HepG2 (cell line): ENCODE measurements around the gene MICAL3. TPM values are rescaled to one million over a fixed set of nuclear protein-coding genes. Genes with fewer than 3 reads are reported as not detected.

ENCODE experiments used
- ATAC-seq: fragments of 200-7000 bp; cut with Tn5 transposase; 3 replicates; pipeline ENCODE4 v1.9.1; 2020; ENCODE audit warnings: mild to moderate bottlenecking, moderate library complexity
- BruUV-seq: library from RNA; stranded (reverse); fragments of 400-500 nt; replicated peaks from 2 replicates; lab custom pipeline; 2021; lab: Mats Ljungman, UMichigan
- CTCF ChIA-PET: fragments of 300-600 bp; formaldehyde crosslinking; extraction: SDS; loops from one replicate; lab custom pipeline; 2021; ENCODE audit warnings: low total read pairs, inconsistent platforms, low intra/inter-chr PET ratio; lab: Yijun Ruan, JAX
- POLR2A ChIA-PET: fragments of 350-600 bp; sonication (Branson Sonifier 250); formaldehyde crosslinking; loops from one replicate; lab custom pipeline; 2020; ENCODE audit warnings: antibody characterized with exemption, inconsistent platforms; lab: Yijun Ruan, JAX
- DNase-seq: peaks from one replicate; pipeline ENCODE4 v3.0.0-alpha.2; 2015; ENCODE audit warnings: low spot score
- FAIRE-seq: peaks from 3 replicates; lab custom pipeline; 2011; peaks lifted over from hg19 to GRCh38; lab: Jason Lieb, UNC
- H2AFZ ChIP-seq: one replicate; pipeline ENCODE4 v1.6.1; 2011; ENCODE audit warnings: low read length, inconsistent platforms
- H3K27ac ChIP-seq: fragments of 300-600 bp; 3 replicates; pipeline ENCODE4 v1.8.0; 2011; ENCODE audit warnings: mixed run types, mild to moderate bottlenecking, mixed read lengths, low read length, inconsistent platforms; ENCODE audit not compliant: insufficient read depth; ENCODE audit errors: extremely low read length
- H3K27me3 ChIP-seq, 2 experiments: fragments of 200-600 bp in 1 of 2; 2 replicates in 1 of 2; 3 replicates in 1 of 2; pipeline versions ENCODE4 v1.6.0 to v1.8.0; 2011; ENCODE audit warnings: low read length in 2 of 2, mild to moderate bottlenecking in 2 of 2, moderate library complexity in 2 of 2, inconsistent platforms in 1 of 2; ENCODE audit not compliant: insufficient read depth in 2 of 2, control insufficient read depth in 1 of 2
- H3K36me3 ChIP-seq, 2 experiments: fragments of 200-600 bp in 1 of 2; replicated peaks in 1 of 2; 2 replicates in 1 of 2; 3 replicates in 1 of 2; pipeline versions ENCODE4 v1.5.1 to v1.8.0; 2011; ENCODE audit warnings: low read length in 2 of 2, inconsistent platforms in 1 of 2; ENCODE audit not compliant: insufficient read depth in 2 of 2, control insufficient read depth in 1 of 2
- H3K4me1 ChIP-seq: 2 replicates; pipeline ENCODE4 v1.5.1; 2012; ENCODE audit warnings: low read length, inconsistent platforms; ENCODE audit not compliant: insufficient read depth
- H3K4me2 ChIP-seq: 2 replicates; pipeline ENCODE4 v1.6.0; 2011; ENCODE audit warnings: low read depth, low read length, inconsistent platforms
- H3K4me3 ChIP-seq, 3 experiments: fragments of 200-600 bp in 1 of 3; sonication (generic), shearing (Covaris generic) in 1 of 3; replicated peaks in 1 of 3; 2 replicates each; pipeline ENCODE4 v1.5.1; 2011 to 2016; ENCODE audit warnings: low read length in 3 of 3, inconsistent platforms in 2 of 3, low read depth in 2 of 3, mild to moderate bottlenecking in 2 of 3, control low read depth in 1 of 3, mixed read lengths in 1 of 3; ENCODE audit not compliant: insufficient read depth in 1 of 3
- H3K79me2 ChIP-seq: one replicate; pipeline ENCODE4 v1.6.1; 2011; ENCODE audit warnings: low read length, inconsistent platforms; ENCODE audit not compliant: insufficient read depth
- H3K9ac ChIP-seq: 2 replicates; pipeline ENCODE4 v1.6.0; 2011; ENCODE audit warnings: mild to moderate bottlenecking, low read depth, low read length, inconsistent platforms; ENCODE audit not compliant: insufficient read depth
- H3K9me3 ChIP-seq: 2 replicates; pipeline ENCODE4 v1.5.1; 2012; ENCODE audit warnings: mild to moderate bottlenecking, low read length
- H4K20me1 ChIP-seq: 2 replicates; pipeline ENCODE4 v1.6.0; 2011; ENCODE audit warnings: inconsistent platforms, mild to moderate bottlenecking, low read length, moderate library complexity; ENCODE audit not compliant: insufficient read depth
- BHLHE40 ChIP-seq: IDR thresholded peaks from 2 replicates; pipeline ENCODE4 v1.6.1; 2011; ENCODE audit warnings: low read length, improper control_type of control experiment
- IKZF1 ChIP-seq: fragments of 450-650 bp; IDR thresholded peaks from 2 replicates; pipeline ENCODE4 v1.7.1; 2016
- PHF21A ChIP-seq: sonication (generic); formaldehyde crosslinking; IDR thresholded peaks from 2 replicates; pipeline ENCODE4 v1.5.0; 2020; ENCODE audit warnings: mild to moderate bottlenecking, missing genetic modification reagents
- REL ChIP-seq: sonication (generic); formaldehyde crosslinking; conservative IDR thresholded peaks from 2 replicates; pipeline ENCODE4 v1.8.0; 2022; ENCODE audit warnings: mild to moderate bottlenecking, missing genetic modification reagents, moderate library complexity
- STAG1 ChIP-seq: sonication (generic); formaldehyde crosslinking; IDR thresholded peaks from 2 replicates; pipeline ENCODE4 v1.4.0; 2020; ENCODE audit warnings: missing genetic modification reagents
- ZFYVE20 ChIP-seq: sonication (generic); formaldehyde crosslinking; IDR thresholded peaks from 2 replicates; pipeline ENCODE4 v1.8.0; 2023; ENCODE audit warnings: low read depth, mild to moderate bottlenecking, moderate library complexity, missing genetic modification reagents, borderline replicate concordance
- ZNF20 ChIP-seq: sonication (generic); formaldehyde crosslinking; IDR thresholded peaks from 2 replicates; pipeline ENCODE4 v1.4.0; 2020; ENCODE audit warnings: mild to moderate bottlenecking, moderate library complexity, missing genetic modification reagents
- ZNF33A ChIP-seq: sonication (generic); formaldehyde crosslinking; IDR thresholded peaks from 2 replicates; pipeline ENCODE4 v1.5.1; 2020; ENCODE audit warnings: missing genetic modification reagents, mild to moderate bottlenecking, moderate library complexity, borderline replicate concordance
- ZNF549 ChIP-seq: sonication (generic); formaldehyde crosslinking; IDR thresholded peaks from 2 replicates; pipeline ENCODE4 v1.5.0; 2020; ENCODE audit warnings: missing genetic modification reagents
- ZNF605 ChIP-seq: sonication (generic); formaldehyde crosslinking; IDR thresholded peaks from 2 replicates; pipeline ENCODE4 v1.8.0; 2022; ENCODE audit warnings: mild to moderate bottlenecking, missing genetic modification reagents
- ZNF709 ChIP-seq: sonication (generic); formaldehyde crosslinking; IDR thresholded peaks from 2 replicates; pipeline ENCODE4 v1.5.0; 2020; ENCODE audit warnings: mild to moderate bottlenecking, missing genetic modification reagents
- WGBS: methylation state at CpG from one replicate; pipeline ENCODE4 v1.1.6; 2017; ENCODE audit warnings: low lambda C conversion rate; 5-methylcytosine and 5-hydroxymethylcytosine counted together
- in situ Hi-C: cut with HindIII; loops from 2 replicates; pipeline ENCODE4 v1.10.0; 2017; ENCODE audit warnings: low pct_unique_long_range_greater_than_20kb; ENCODE audit not compliant: extremely low pct_ligation_motif_present
- intact Hi-C: fragments of 100-400 bp; cut with micrococcal nuclease; formaldehyde crosslinking; loops from one replicate; pipeline ENCODE4 v1.10.0; 2022; ENCODE audit not compliant: unreplicated experiment
- polyA plus RNA-seq, 8 experiments: library from polyadenylated mRNA; depleted of rRNA in 3 of 8; stranded (reverse) in 7 of 8; unstranded in 1 of 8; fragments of >200 nt; fragmentation: Illumina TruSeq in 4 of 8; extraction: Trizol in 4 of 8; gene quantifications; 2 replicates each; pipeline versions ENCODE4 v1.2.1 to v1.2.3, GENCODE V29; 2011 to 2016; ENCODE audit warnings: low read depth in 4 of 8, missing spikeins in 1 of 8, mixed read lengths in 1 of 8; ENCODE audit not compliant: insufficient read depth in 1 of 8
- total RNA-seq, 5 experiments: library from RNA; depleted of rRNA; stranded (reverse); fragments of >200 nt; fragmentation: Illumina TruSeq; extraction: Trizol; gene quantifications; 2 replicates each; pipeline ENCODE4 v1.2.3, GENCODE V29; 2016; ENCODE audit warnings: low read depth in 1 of 5
- TF ChIP-seq, protein P1 (sequence below): sonication (generic); formaldehyde crosslinking; IDR thresholded peaks from 2 replicates; pipeline ENCODE4 v1.4.0; 2020; ENCODE audit warnings: low read depth, mild to moderate bottlenecking, missing genetic modification reagents
- TF ChIP-seq, protein P2 (sequence below): IDR thresholded peaks from 2 replicates; pipeline ENCODE4 v1.6.1; 2016; ENCODE audit warnings: low read depth, control low read depth

MICAL3 gene
- total and polyA plus RNA-seq, 2 of the 13 experiments (the other 11 are each of a cell fraction or from before 2014, with no cell fraction given): 5.3 to 12.5 TPM

DNA sequence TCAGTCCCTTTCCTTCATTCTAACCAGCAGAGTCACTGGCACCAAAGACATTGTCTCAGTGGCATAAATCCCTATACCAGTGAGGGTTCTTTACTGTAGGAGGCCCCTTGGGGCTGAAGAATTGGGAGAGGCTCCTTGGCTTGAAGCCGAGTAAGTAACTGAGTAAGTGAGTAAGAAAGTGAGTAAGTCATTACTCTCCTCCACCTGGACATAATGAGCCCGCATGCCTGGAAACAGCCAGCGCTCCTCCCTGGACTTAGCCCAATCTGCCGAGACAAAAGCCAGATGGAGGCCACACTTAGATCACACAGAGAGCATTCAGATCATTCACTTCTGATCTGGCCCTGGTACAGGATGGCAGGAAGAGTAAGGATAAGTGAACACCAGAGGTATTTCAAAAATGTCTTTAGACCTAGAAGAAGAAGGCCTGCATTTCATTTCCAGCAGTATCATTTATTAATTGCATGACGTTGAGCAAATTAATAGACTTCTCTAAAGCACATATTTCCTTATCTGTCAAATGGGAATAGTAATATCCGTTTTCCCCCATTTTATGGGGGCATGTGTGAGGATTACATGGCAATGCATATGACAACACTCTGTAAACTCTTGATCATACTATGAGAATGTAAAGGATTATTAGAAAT lies 8.2 kb upstream of the MICAL3 start (continued):
- TF ChIP-seq, protein P1, sequence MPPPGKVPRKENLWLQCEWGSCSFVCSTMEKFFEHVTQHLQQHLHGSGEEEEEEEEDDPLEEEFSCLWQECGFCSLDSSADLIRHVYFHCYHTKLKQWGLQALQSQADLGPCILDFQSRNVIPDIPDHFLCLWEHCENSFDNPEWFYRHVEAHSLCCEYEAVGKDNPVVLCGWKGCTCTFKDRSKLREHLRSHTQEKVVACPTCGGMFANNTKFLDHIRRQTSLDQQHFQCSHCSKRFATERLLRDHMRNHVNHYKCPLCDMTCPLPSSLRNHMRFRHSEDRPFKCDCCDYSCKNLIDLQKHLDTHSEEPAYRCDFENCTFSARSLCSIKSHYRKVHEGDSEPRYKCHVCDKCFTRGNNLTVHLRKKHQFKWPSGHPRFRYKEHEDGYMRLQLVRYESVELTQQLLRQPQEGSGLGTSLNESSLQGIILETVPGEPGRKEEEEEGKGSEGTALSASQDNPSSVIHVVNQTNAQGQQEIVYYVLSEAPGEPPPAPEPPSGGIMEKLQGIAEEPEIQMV (CRISPR knock-in tag): no peak

DNA sequence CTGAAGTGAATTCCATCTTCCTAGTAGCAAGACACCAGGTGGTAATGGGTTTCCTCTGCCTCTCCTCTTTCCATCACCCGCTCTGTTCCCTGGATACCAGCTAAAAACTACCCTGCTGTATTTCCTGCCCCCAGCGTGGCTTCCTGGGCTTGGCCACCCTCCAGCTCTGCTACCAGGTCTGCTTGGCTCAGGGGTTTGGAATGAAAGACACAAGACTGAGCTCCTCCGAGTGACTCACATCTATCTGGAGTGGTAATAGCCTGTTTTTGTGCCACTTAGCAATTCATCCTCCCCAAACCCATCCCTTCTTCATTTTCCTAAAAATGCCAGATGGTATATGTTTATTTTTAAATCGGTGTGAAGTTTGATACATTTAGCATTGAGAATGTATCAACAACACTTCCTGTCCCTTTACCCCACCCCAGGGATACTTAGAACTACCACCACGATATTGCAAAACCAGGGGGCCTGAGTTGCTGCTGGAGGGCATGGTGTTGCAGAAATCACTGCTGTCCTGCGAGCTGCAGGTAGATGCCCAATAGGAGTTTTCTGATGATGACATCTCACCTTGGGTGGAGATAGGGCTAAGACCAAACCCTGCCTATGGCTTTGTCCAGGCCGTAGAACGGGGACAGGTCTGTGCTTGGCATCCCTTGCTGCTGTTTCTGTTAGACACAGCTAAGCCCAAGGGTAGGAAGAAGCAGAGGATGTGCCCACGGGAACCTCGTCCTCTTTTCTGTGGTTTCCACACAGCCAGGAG lies 7.5 kb upstream of the MICAL3 start:
- H3K9me3 ChIP-seq: no peaks in the 10 kb centered on the region
- H3K27ac ChIP-seq: no peak overlapping the region
- intact Hi-C loops (no loop called here), in situ Hi-C loops (no loop called here)
- H3K9ac ChIP-seq: no peak overlapping the region
- ATAC-seq: no peak
- no TSS peak for BruUV-seq
- H3K36me3 ChIP-seq: no peaks in the 10 kb centered on the region
- H3K4me2 ChIP-seq: no peak overlapping the region
- DNase-seq: no peak
- CTCF ChIA-PET: no interaction called here
- no peak overlapping the region for H3K4me3 ChIP-seq
- FAIRE-seq: no peak
- no peaks in the 10 kb centered on the region for H4K20me1 ChIP-seq
- peaks cover 42% of the 10 kb centered on the region for H3K4me1 ChIP-seq
- H3K27me3 ChIP-seq: peaks cover 0 to 12% of the 10 kb centered on the region in 2 experiments; a peak in 2 of 5 replicates
- H2AFZ ChIP-seq: no peak overlapping the region
- H3K79me2 ChIP-seq: no peaks in the 10 kb centered on the region
- 9% methylated on average over 8 of the region's 10 CpGs for WGBS
- POLR2A ChIA-PET: interaction anchor here (1.5 kb wide), 1 partner anchor 46 kb away, joined by 3 read pairs; the partner anchor contains the start of gene PEX26
- TF ChIP-seq PHF21A (CRISPR knock-in tag) (no peak), ZFYVE20 (CRISPR knock-in tag) (no peak), ZNF709 (CRISPR knock-in tag) (no peak), IKZF1 (no peak), ZNF549 (CRISPR knock-in tag) (no peak), ZNF605 (no peak), REL (CRISPR knock-in tag) (no peak), ZNF33A (no peak), STAG1 (CRISPR knock-in tag) (no peak), ZNF20 (CRISPR knock-in tag) (no peak), BHLHE40 (no peak)
- TF ChIP-seq, protein P2, sequence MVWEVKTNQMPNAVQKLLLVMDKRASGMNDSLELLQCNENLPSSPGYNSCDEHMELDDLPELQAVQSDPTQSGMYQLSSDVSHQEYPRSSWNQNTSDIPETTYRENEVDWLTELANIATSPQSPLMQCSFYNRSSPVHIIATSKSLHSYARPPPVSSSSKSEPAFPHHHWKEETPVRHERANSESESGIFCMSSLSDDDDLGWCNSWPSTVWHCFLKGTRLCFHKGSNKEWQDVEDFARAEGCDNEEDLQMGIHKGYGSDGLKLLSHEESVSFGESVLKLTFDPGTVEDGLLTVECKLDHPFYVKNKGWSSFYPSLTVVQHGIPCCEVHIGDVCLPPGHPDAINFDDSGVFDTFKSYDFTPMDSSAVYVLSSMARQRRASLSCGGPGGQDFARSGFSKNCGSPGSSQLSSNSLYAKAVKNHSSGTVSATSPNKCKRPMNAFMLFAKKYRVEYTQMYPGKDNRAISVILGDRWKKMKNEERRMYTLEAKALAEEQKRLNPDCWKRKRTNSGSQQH: no peak
